Measurements from ENCODE around the gene CXCR4.

DNA sequence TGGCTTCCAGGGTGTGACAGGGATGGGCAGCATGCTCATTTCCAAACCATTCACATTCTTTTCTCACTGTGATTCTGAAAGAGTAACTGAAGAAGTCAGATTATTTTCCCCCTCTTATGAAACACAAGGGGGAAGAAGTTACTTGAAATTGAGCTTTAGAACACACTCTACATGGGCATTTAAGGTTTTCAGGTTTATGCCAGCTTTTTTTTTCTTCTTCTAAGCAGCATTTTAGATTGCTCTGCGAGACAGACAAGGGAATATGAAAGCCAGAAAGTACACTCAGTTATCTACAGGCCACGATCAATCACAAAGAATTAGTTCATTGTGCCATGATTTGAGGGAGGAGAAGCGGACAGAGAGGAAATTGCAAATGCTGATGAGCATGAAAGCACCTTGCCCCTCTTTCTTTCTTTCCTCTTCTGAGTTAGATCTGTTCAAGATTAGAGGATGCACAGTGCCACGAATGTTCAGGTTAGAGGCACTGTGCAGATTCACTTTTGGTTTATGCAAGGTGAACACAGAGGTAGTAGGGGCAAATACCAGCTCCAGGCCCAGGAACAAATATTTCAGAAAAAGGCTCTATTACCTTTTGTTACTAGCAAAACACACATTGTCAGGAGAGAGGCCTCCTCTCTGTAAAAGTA is 49.2 kb downstream of the CXCR4 start:
- TF ChIP-seq, protein P1, sequence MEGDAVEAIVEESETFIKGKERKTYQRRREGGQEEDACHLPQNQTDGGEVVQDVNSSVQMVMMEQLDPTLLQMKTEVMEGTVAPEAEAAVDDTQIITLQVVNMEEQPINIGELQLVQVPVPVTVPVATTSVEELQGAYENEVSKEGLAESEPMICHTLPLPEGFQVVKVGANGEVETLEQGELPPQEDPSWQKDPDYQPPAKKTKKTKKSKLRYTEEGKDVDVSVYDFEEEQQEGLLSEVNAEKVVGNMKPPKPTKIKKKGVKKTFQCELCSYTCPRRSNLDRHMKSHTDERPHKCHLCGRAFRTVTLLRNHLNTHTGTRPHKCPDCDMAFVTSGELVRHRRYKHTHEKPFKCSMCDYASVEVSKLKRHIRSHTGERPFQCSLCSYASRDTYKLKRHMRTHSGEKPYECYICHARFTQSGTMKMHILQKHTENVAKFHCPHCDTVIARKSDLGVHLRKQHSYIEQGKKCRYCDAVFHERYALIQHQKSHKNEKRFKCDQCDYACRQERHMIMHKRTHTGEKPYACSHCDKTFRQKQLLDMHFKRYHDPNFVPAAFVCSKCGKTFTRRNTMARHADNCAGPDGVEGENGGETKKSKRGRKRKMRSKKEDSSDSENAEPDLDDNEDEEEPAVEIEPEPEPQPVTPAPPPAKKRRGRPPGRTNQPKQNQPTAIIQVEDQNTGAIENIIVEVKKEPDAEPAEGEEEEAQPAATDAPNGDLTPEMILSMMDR (IDR thresholded peaks at IDR 0.05) = no peak
- no peak for TF ChIP-seq EZH2 (IDR thresholded peaks at IDR 0.05; ENCODE audit: borderline replicate concordance, insufficient read depth, low read depth, low read length, poor library complexity, severe bottlenecking)
